ENCODE data around the gene C1QTNF7. TPM values are rescaled to one million over a fixed set of nuclear protein-coding genes. Genes with fewer than 3 reads are reported as not detected.

C1QTNF7 gene
- total RNA-seq, 1 donor from 2014 or later, result 15.3 TPM

- no peak for DNase-seq
These were observed 30.8 kb downstream of the C1QTNF7 start for GRCh38 chr4:15458616-15459015.

DNA sequence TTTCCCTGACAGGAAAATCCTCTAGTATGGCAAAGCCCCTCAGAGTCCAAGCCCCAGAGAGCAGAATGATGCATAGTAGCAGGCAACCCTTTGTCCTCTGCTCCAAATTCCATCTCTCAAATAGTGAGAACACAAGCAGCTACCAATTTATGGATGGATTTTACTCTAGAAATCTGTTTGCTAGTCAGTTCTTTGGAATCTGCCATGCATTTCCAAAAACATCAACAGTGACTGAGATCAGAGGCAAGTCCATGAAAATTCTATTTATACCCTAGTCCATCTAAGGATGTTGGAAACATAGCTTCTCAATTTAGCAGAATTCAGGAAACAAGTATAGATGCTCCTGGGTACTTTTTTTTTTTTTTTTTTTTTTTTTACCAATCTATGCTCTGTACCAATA lies 31.9 kb downstream of the C1QTNF7 start:
- no peak for DNase-seq

DNA sequence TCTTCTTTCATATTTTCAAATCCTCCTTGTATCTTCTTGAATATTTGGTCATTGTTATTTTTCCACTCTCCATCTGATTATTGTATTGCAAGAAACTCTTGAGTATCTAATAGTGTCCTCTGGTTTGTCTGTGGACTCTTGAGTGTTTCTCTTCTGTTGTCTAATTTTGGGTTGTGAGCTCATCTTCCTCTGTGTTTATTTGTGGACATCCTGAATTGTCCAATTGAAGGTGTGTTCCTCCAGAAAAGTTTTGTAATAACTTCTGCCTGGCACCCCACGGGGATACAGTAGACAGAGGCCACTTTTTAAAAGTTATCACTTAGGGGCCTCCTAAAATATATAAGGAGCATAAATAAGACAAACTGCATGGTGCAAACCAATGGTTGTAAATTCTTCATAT lies 38.8 kb downstream of the C1QTNF7 start:
- DNase-seq, result no peak

GRCh38 chr4:15469402-15470127 lies 41.7 kb downstream of the C1QTNF7 start, which contains the start of gene CC2D2A:
CC2D2A (plus strand) TSS chr4:15469882; CDS start chr4:15475933, 6,051 bp downstream.
- DNase-seq, result peak; percentile 65

- DNase-seq, result peak; percentile 24
These were observed 42.3 kb downstream of the C1QTNF7 start for GRCh38 chr4:15470128-15470475.

DNA sequence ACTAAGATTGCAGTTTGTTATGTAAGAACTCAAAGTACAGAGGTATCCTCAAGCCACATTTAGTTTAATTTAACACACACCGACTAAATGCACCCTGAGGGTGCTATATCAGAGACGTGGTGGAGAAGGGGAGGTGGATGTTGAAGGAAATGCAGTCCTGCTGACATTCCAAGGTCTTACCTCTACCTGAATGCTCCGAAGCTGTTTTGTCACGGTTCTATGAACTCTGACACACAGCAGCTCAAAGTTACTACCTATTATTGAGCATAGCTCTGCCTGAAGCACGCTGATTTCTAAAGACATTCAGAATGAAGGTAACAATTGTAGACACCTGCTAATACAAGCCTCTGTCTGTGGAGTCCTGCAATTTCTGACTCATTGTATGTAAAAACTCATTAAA lies 48.6 kb downstream of the C1QTNF7 start:
- no peak for DNase-seq

GRCh38 chr4:15478724-15479088 lies 50.9 kb downstream of the C1QTNF7 start:
- DNase-seq, result no peak

GRCh38 chr4:15479089-15479912 lies 51.5 kb downstream of the C1QTNF7 start:
- DNase-seq, result peak; percentile 95

DNA sequence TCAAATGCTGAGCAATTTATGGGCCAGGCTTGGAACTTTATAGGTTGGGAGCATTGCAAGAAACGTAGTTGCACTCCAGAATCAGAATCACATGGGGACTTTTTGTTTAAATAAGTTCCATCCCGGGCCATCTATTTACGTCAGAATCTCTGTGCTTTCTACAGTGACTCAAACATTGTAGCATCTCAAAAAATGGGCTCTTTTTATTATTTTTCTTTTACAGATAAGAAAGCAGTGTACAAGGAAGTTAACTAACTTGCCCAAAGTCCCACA lies 52.0 kb downstream of the C1QTNF7 start:
- no peak for DNase-seq

DNA sequence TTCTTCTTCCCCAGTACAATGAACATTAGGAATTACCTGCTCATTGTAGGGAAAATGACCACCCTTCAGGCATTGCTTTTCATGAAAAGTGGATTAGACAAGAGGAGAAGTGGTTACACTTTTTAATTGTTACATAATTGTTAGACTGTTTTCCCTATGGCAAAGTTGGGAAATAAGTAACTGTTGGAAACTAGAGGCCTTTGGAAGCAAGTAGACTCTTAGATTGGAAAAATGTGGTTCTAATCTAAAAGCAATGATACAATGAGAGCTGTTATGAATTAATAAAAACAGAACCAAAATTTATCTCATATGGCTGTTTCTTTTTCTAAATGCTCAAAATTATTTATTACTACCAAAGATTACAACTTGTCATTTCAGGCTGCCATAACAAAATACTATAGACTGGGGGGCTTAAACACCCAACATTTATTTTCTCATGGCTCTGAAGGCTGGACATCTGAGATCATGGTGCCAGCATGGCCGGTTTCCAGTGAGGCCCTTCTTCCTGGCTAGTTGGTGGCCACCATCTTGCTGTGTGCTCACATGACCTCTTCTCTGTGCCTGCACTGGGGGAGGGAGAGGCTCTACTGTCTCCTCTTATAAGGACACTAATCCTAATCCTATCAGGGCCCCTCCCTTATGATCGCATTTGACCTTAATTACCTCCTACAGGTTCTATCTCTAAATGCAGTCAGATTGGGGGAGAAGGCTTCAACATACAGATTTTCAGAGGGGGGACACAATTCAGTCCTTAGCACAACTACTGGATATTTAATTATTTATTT lies 54.3 kb downstream of the C1QTNF7 start:
- no peak for DNase-seq

DNA sequence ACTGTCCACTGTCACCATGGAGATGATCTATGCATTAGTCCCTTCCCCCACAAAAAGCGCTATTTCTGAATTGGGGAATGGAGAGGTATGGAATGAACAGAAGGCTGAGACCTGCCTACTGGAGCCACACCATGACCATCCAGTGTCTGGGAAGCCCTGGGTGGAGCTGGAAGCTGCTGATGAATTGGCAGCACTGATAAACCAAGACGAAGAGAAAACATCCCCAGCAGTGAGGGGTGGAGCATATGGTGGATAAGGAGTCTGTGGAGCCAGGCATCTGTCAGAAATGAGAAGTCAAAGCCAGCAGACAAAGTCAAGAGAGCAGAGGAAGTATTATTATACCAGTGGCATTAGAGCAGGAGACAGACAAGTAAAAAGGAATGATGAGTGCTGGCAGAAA lies 55.0 kb downstream of the C1QTNF7 start:
- DNase-seq, result no peak

- no peak for DNase-seq
These were observed 60.3 kb downstream of the C1QTNF7 start for GRCh38 chr4:15488136-15488535.

GRCh38 chr4:15488658-15489470 lies 61.0 kb downstream of the C1QTNF7 start:
- peak; percentile 69 for DNase-seq

DNA sequence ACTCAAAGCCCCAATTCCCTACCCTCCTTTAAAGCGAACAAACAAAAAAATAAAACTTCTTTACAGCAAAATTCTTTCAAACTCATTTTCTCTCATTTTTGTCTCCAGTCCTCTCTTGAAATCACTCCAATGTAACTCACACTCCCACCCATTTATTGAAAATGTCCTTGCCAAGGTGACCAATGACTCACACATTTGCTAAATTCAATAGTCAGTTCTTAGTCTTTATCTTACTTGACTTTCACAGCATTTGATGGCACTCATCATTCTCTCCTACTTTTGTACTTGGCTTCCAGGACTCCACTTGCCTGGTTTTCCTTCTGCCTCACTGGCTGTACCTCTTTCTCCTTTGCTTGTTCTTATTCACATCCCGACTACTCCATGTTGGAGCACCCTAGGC lies 61.7 kb downstream of the C1QTNF7 start:
- no peak for DNase-seq

GRCh38 chr4:15493411-15493810 lies 65.6 kb downstream of the C1QTNF7 start:
- DNase-seq, result no peak

- peak; percentile 30 for DNase-seq
These were observed 67.8 kb downstream of the C1QTNF7 start for GRCh38 chr4:15495621-15496020.

Small RNAs within 50 kb of the gene (small RNA-seq; reads per million reads assigned to genes)
- gene AC007016.1 (ENCODE audit: low replicate concordance), result not detected

Other genes with a start within 250 kb of the C1QTNF7 start
- 32.3 TPM for gene CC2D2A, start 41.8 kb downstream of the C1QTNF7 start, total RNA-seq
- 206 TPM for gene FBXL5, start 227.3 kb downstream of the C1QTNF7 start, total RNA-seq